Vagina (tissue), 2 donors: ENCODE results near the gene NIT2.

ENCODE experiments used
- POLR2A ChIP-seq, 2 donors: fragments of 450-650 bp; IDR thresholded peaks; one replicate each; pipeline ENCODE4 v1.6.1; 2017; ENCODE audit warnings: antibody characterized with exemption in 2 of 2, mild to moderate bottlenecking in 2 of 2, moderate library complexity in 2 of 2
- POLR2AphosphoS5 ChIP-seq, 2 donors: sonication (generic); formaldehyde crosslinking; IDR thresholded peaks; one replicate each; pipeline ENCODE4 v1.9.0; 2017; ENCODE audit warnings: antibody characterized with exemption in 2 of 2, mild to moderate bottlenecking in 2 of 2, low read depth in 1 of 2; ENCODE audit not compliant: insufficient read depth in 1 of 2
- TF ChIP-seq, protein P1 (sequence below), 3 experiments: fragments of 450-650 bp in 2 of 3; fragments of 200-600 bp in 1 of 3; sonication (generic) in 1 of 3; IDR thresholded peaks; one replicate each; pipeline ENCODE4 v1.5.1; 2017 to 2019; ENCODE audit warnings: antibody characterized with exemption in 3 of 3, mild to moderate bottlenecking in 2 of 3, moderate library complexity in 2 of 3

DNA sequence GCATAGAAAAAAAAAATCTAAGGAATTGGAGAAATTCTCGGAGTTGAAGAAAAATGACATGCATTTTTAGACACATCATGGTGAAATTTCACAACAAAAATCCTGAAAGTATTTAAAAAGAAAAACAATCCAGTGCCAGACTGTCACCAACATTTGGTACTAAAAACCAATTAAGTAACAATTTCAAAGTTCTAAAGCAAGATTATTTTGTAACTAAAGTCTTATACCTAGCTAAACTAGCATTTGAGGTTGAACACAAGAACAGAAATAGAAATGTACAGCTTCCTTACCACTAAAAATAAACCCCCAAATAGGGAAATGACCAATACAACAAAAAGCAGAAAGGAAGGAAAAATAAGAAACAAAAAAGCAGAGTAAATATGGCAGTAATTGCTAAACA is 54.5 kb downstream of the NIT2 start:
- TF ChIP-seq, protein P1, sequence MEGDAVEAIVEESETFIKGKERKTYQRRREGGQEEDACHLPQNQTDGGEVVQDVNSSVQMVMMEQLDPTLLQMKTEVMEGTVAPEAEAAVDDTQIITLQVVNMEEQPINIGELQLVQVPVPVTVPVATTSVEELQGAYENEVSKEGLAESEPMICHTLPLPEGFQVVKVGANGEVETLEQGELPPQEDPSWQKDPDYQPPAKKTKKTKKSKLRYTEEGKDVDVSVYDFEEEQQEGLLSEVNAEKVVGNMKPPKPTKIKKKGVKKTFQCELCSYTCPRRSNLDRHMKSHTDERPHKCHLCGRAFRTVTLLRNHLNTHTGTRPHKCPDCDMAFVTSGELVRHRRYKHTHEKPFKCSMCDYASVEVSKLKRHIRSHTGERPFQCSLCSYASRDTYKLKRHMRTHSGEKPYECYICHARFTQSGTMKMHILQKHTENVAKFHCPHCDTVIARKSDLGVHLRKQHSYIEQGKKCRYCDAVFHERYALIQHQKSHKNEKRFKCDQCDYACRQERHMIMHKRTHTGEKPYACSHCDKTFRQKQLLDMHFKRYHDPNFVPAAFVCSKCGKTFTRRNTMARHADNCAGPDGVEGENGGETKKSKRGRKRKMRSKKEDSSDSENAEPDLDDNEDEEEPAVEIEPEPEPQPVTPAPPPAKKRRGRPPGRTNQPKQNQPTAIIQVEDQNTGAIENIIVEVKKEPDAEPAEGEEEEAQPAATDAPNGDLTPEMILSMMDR (IDR thresholded peaks at IDR 0.05) = no peak
- TF ChIP-seq POLR2A (IDR thresholded peaks at IDR 0.05) = no peak
- no peak for TF ChIP-seq POLR2AphosphoS5 (IDR thresholded peaks at IDR 0.05; ENCODE audit: insufficient read depth in 1 of 2, low read depth in 1 of 2)
